COR-L47 (cell line): Measurements from ENCODE around the gene CHST9.
"Not testable (repeated sequence)": the region's sequence is repeated elsewhere in the genome, so short reads cannot be mapped to it uniquely, and the experiment has no call there.

Experiments
- DNase-seq: peaks from one replicate; lab custom pipeline; 2025; lab: John Stamatoyannopoulos, UW

Gene CHST9

GRCh38 chr18:27093290-27093689 lies 91.8 kb downstream of the CHST9 start:
- DNase-seq, result not testable (repeated sequence)

DNA sequence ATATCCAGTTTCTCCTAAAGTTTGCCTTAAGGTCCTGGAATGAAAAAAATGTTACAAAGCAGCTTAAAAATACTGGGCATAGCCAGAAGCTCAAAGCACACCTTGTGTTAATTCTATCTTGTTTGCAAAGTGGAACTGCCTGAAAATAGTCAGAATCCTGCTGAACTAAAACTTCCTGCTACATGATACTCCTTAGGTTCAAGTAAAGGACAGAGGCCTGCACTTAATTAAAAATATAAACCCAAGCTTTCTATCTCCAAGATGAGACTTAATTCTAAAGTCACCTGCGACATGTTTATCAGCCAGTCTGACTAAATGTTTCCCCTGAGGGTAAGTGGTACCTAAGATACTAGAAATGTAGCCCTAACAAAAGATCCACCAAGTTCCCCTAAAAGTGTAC lies 103.4 kb downstream of the CHST9 start:
- no peak for DNase-seq

- peak; percentile 81 for DNase-seq
Measured at GRCh38 chr18:27075828-27076227, 109.3 kb downstream of the CHST9 start.

DNA sequence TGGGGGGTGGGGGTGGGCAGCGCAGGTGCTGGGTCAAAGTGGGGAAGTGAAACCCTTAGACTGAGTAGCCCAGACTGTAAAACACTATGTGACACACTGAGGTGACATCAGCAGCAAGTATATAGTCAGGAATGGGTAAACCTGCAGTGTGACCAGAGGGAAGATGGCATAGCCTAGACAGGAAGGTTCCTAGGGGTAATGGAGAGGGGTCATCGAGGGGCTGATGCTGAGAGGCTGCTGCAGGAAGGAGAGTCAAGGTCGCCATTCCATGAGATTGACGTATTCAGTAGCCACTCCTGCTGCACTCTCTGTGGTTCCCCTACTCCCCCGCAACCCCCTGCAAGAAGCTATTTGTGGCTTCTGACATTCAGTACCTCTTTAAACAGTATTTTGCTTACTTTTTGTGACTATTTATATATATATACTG lies 111.7 kb downstream of the CHST9 start:
- DNase-seq, result no peak

- no peak for DNase-seq
Measured at GRCh38 chr18:27064673-27065072, 120.4 kb downstream of the CHST9 start.

DNA sequence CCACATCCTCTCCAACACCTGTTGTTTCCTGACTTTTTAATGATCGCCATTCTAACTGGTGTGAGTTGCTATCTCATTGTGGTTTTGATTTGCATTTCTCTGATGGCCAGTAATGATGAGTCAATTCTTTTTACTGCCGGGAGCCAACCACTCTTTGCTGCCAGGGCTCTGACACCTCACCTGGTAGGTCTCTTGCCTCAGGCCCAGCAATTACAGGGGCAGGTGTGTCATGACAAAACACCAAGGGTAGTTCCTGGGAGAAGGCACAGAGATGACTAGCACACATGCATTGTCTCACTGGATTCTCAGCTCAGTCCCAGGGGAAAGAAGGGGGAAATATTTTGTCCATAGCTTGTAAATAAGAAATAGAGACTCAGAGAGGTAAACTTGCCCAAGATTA lies 122.3 kb downstream of the CHST9 start:
- DNase-seq, result no peak

GRCh38 chr18:27061488-27062095 lies 123.5 kb downstream of the CHST9 start:
- no peak for DNase-seq

- DNase-seq, result peak; percentile 80
Measured at GRCh38 chr18:27057519-27058234, 127.4 kb downstream of the CHST9 start.

DNA sequence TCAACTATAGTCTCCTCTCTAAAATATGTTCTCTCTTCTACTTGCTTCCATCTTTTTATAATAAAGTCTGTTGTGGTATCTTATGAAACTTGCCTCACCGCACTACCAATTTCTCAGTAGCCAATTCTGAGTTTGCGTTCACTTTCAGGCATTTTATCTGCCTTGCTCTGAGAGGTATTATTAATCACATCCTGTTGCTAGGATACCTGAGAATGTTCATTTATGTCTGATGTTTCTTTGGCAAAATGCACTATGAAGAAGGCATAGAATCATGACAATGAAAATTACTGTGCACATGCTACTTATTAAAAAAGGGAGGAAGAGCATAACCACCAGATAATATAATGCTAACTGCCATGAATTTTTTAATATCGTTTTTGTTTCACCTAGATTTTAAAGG lies 130.2 kb downstream of the CHST9 start:
- no peak for DNase-seq

DNA sequence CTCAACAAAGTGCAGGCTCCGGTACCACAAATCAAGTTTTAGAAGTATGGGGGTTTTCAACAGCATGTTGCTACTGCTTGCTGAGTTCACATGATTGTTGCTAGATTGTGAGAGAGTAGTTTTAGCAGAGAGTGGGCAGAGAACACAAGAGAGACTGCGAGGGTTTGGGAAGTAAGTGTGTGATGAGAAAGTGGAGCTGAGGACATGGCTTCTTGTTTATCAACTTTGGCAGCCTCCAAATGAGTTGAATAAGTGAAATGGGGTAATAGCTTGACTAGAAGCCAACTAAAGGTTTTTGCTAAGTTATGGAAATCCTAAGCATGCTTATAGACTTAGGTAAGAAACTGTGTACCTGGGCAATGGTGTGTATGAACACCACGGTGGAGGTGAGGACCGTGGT lies 135.1 kb downstream of the CHST9 start:
- no peak for DNase-seq

DNA sequence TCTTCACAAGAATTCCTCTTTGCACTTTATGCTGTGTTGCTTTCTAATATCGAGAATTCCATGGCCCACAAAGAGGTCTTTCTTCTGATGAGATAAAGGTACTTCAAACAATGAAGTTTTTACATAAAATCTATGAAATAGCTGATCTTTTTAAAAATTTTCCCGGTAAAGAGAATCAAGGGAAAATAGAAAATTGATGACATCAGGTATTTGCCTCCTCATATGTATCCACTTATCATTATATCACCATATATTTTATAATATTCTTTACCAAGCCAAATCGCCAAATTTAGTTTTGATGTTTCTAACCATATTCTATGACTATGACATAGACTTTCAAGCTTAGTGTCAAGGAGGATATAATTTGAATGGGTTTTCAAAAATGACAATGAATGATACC lies 139.8 kb downstream of the CHST9 start:
- no peak for DNase-seq

- no peak for DNase-seq
Measured at GRCh38 chr18:27042177-27042576, 142.9 kb downstream of the CHST9 start.

DNA sequence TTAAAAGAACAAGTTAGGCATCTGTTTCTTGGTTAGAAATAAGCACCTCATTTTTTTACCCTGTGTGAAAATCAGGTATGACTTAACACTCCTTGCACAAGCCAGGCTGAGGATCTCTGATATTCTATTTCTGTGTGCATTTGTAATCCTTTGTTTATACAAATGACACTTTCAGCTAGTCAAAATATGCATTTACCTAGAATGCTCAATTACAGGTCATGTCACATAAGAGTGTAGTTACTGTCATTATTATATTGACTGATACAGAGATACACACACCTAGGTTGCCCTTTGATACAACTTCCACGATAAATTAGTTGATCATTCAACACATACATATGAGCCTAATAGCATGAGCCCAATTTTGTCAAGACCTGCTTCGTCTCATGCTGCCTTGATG lies 144.3 kb downstream of the CHST9 start:
- no peak for DNase-seq

GRCh38 chr18:27033722-27034121 lies 151.4 kb downstream of the CHST9 start:
- no peak for DNase-seq

- DNase-seq, result no peak
Measured at GRCh38 chr18:27030421-27030820, 154.7 kb downstream of the CHST9 start.

- DNase-seq, result no peak
Measured at GRCh38 chr18:27022477-27022876, 162.6 kb downstream of the CHST9 start.

- DNase-seq, result peak; percentile 40
Measured at GRCh38 chr18:27017901-27018500, 167.1 kb downstream of the CHST9 start.

DNA sequence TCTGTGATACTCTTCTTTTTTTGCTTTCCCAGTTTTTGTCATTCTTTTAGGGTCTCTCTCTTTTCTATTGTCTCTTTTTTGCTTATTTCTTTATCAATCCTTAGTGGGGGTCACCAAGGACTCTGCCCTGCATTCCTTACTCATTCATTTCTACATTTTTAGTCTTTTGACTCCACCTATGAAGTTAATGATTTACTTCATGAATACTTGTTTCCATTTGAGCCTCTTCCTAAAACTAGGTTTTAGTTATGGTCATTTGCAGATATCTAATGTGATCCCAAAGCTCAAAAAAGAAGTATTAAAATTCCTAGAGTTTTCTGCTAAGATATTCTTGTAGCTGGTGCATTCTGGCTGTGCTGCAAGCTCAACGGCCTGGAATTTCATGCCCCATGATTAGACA lies 170.3 kb downstream of the CHST9 start:
- no peak for DNase-seq

DNA sequence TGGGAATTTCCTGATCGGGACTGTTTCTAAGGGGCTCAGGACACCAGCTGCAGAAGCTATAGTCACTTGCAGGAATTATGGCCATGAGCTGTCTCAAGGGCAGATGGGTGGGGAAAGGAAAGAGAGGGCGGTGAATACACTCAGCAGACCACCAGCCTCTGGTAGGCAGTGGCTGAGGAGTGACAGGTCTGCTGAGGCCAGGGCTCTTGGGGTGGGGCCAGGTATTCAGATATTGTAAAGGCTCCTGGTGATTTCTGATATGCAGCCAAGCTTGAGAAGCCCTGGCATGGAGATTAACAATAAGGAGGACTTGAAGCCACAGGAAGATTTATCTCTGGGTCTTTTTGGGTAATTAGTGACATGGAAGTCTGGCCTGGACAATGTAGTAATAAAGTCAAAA lies 174.3 kb downstream of the CHST9 start:
- DNase-seq, result peak; percentile 12

- no peak for DNase-seq
Measured at GRCh38 chr18:27009293-27009692, 175.8 kb downstream of the CHST9 start.

GRCh38 chr18:27008575-27008974 lies 176.5 kb downstream of the CHST9 start:
- DNase-seq, result no peak

GRCh38 chr18:27007880-27008279 lies 177.2 kb downstream of the CHST9 start:
- no peak for DNase-seq

DNA sequence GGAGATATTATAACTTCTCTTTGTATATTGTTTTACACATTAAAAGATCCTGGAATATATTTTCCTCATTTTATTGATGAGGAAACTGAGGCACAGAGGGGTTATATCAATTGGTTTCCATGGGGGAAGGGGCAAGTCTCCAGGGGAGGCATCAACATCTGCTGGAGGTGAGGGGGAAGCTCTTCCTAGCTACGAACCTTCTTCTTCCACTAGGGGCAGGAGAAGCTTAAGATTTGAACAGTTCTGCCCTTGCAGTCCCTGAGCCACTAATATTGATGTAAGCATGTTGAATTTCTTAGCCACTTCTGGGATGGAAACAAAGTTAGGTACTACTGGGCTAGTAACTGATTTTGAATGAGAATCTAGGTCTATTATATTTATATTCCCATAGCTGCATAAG lies 179.5 kb downstream of the CHST9 start:
- DNase-seq, result peak; percentile 25
